SK-N-MC (cell line): ENCODE results near the gene DIAPH1.

Experiments used
- EZH2 ChIP-seq: fragments of 200-600 bp; sonication (generic); IDR thresholded peaks from one replicate; pipeline ENCODE4 v1.6.1; 2017; ENCODE audit warnings: antibody characterized with exemption
- FOXP2 ChIP-seq: optimal IDR thresholded peaks from 2 replicates; pipeline ENCODE3; 2011; ENCODE audit warnings: mild to moderate bottlenecking, moderate library complexity; ENCODE audit not compliant: insufficient read depth; ENCODE audit errors: extremely low read length, control extremely low read depth
- POLR2AphosphoS5 ChIP-seq: IDR thresholded peaks from 2 replicates; pipeline ENCODE4 v1.6.1; 2012; ENCODE audit warnings: mild to moderate bottlenecking, low read depth, low read length, borderline replicate concordance

GRCh38 chr5:141598391-141599345, 20.1 kb downstream of the DIAPH1 start:
- TF ChIP-seq EZH2 (no peak), POLR2AphosphoS5 (no peak), FOXP2 (no peak)
